ENCODE results near the gene GHRH.

The GHRH gene

GRCh38 chr20:37290158-37290810, 28.7 kb upstream of the GHRH start:
- no peak for DNase-seq (ENCODE audit: low read depth in 2 of 2)

DNA sequence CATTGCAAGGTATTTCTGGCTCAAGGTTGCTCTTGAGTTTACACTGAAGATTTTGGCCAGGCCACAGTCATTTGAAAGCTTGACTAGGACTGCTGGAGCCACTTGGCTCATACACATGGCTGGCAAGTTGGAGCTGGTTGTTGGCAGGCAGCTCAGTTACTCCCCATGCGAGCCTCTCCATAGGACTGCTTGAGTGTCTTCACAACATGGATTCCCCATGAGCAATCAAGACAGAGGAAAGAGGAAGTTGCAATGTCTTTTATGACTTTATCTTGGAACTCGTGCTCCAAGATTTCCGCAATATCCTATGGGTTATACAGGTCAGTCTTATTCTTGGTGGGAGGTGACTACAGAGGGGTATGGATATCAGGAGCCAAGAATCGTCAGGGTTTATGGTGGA, 26.5 kb upstream of the GHRH start:
- no peak for DNase-seq (ENCODE audit: low read depth in 2 of 2)

GRCh38 chr20:37285664-37286374, 24.2 kb upstream of the GHRH start:
- no peak for DNase-seq (ENCODE audit: low read depth in 2 of 2)

DNA sequence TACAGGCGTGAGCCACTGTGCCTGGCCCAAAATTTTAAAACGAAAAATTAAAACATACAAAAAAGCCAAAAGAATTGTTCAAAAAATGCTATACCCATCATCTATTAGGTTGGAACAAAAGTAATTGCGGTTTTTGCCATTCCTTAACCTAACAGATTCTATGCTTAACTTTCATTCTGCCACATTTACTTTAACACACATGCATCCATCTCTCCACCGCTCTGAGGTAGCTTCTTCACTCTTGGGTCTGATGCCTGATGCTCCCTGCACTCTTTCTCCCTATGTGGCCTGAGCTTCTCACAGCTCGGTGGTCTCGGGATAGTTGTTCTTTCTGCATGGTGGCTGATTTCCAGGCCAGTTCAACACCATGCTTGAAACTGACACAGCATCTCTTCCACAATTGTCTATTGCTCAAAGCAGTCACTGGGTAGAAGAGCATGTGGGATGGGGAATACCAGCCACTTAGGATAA, 23.1 kb upstream of the GHRH start:
- DNase-seq (ENCODE audit: low read depth in 2 of 2), result no peak

GRCh38 chr20:37283530-37284195, 22.0 kb upstream of the GHRH start:
- DNase-seq (ENCODE audit: low read depth in 2 of 2), result no peak

DNA sequence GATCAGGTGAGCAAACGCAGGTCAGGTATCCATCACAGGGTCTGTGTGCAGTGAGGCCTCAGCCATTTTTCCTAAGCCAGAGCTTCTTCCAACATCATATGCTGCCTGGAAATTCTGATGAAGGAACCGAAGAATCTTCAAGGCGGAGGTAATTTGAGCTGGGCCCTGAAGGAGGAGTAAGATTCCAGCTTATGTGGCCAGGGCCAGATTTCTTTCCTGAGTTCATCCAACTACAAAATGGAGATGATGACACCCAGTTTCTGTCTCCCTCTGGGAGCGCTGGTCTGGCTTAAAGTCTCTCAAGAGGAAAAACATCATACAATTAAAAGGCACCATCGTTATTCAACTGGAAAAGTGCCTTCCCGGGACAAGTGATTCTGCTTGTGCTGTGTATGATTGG, 20.9 kb upstream of the GHRH start:
- DNase-seq (ENCODE audit: low read depth in 2 of 2), result no peak

GRCh38 chr20:37280403-37280802, 18.8 kb upstream of the GHRH start:
- DNase-seq (ENCODE audit: low read depth in 2 of 2), result no peak

DNA sequence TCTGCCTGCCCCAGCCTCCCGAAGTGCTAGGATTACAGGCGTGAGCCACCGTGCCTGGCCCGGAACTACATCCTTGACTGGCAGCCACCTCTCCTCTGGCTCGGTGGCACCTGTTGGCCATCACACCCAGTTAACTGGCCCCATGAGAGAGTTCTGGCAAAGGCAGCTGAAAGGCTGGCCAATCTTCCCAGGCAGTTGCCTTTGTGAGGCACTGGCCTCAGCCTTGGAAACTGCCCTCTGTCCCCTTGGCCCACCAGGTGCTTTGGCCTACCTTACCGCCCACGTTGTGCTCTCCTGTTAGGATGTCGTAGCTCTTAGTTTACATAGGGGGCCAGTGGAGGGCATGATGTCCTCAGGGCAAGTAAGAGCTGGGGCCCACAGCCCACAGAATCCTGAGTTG, 18.2 kb upstream of the GHRH start:
- no peak for DNase-seq (ENCODE audit: low read depth in 2 of 2)

DNA sequence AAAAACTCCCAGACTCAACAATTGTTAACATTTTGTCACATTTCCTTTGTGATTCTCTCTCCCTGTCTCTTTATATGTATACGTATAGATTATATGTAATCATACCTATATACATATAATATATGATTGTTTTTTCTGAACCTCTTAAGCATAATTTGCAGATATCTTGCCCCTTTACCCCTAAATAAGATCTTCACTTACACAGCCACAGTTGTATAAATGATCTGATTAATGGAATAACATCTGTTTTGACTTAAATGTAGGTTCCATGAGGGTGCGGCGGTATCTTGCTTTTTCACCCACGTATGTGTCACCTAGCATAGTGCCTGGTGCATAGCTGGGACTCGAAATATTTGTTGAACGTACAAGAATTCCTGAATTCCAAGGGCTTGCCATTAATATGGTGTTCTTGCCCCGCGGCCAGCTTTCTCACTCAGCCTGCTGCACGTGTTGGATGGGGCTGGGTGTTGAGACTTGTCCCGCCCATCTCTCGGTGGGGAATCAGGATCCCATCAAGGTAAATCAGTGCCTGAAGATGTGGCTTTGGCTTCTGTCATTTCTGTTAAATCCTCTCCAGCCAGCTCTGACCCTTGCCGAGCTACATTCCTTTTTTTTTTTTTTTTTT, 17.5 kb upstream of the GHRH start:
- DNase-seq (ENCODE audit: low read depth in 2 of 2), result no peak

DNA sequence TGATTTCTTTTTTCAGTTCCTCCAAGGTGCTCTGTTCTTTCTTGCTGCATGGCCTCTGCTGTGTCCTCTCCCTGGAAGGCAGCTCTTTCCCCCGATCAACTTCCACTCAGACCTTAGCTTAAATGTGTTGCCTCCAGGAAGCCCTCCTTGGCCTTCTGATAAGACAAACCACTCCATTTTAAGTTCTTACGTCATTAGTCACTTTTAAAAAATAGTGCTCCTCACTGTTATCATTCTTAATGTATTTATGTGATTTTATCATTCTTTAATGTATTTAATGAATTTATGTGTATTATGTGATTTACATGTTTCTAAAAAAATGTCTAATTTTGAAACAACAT, 15.6 kb upstream of the GHRH start:
- no peak for DNase-seq (ENCODE audit: low read depth in 2 of 2)

DNA sequence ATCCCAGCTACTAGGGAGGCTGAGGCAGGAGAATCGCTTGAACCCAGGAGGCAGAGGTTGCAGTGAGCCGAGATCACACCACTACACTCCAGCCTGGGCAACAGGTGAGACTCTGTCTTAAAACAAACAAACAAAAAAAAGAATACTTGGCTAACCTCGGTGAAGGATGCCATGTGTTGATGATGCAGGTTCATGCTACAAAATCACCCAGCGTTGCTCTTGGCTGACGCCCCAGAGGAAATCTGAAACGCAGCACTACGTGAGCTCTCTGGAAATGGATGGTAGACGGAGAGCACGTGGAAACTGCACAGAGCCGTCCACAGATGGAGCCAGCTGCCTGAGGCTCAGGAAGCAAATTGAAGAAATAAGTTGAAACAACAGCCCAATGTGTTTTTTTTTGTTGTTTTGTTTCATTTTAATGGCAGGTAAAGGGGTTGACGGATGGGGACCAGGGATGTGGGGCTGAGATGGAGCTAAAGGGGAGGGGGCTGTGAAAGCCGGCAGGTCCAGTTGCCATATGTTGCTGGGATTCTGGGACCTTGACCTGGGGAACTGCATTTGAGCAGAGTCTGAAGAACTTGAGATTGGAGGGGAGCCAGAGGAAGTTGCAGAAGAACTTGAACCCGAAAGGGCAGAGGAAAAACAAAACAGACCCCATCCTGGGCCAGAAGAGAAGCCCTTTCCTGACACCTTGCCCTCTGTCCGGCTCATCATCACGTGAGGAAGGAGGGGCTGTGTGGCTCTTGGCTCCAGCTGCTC, 15.1 kb upstream of the GHRH start:
- no peak for DNase-seq (ENCODE audit: low read depth in 2 of 2)

DNA sequence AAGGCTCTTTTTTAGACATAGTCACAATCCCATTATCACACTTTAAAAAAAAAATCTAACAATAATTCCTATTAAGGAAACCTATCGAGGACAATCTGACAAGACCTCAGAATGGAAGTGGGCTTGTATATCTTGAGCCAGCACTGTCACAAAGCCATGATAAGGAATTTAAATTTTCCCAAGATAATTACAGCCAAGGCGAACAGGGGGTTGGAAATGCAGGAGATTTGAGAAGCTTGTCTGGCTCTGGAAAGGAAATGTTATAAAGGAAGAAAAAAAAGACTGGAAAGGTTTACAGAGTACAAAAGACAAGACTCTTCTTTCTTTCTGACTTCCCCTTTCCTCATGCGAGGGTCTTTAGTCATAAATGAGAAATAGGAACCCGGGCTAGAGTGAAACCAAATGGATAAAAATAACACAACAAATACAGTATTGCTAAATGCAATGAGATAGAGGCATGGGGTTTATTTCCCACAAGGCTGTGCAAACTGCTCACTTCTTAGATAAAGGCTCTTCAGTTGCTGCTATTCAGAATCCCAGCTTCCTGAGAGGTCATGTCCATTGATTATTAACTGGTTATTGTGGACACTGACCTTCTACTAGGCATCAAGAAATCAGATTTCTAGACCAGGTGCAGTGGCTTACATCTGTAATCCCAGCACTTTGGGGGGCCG, 13.4 kb upstream of the GHRH start:
- no peak for DNase-seq (ENCODE audit: low read depth in 2 of 2)

DNA sequence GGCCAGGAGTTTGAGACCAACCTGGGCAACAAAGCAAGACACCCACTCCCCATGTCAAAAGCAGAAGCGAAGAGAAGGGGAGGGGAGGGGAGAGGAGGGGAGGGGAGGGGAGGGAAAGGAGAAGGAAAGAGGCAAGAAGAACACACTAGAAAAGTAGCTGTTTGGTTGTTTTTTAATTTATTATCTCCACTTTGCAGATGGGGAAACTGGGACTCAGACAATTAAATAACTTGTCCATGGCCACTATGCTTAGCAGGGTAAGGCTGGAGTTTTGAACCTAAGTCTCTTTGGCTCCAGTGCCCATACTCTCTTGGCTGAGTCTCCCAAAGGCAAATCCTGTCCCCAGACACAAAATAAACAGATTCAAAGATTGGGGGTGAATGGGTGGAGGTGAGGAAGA, 12.4 kb upstream of the GHRH start:
- DNase-seq (ENCODE audit: low read depth in 2 of 2), result no peak

DNA sequence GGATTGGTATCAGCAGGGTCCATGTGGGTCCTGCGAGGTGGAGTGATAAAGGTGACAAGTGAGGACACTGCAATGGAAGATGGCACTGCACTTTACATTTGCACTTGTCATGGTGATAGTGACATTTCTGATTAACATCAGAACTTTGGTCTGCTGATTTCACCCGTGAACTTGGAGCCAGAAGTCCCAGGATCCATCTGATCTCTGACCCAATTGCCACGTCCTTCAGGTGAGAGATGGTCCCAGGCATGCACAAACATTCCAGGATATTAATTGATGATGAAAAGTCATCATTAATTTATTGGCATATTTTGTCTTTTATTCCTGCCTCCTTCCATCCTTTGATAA, 9.8 kb upstream of the GHRH start:
- DNase-seq (ENCODE audit: low read depth in 2 of 2), result no peak

GRCh38 chr20:37270576-37271420, 9.2 kb upstream of the GHRH start:
- no peak for DNase-seq (ENCODE audit: low read depth in 2 of 2)

DNA sequence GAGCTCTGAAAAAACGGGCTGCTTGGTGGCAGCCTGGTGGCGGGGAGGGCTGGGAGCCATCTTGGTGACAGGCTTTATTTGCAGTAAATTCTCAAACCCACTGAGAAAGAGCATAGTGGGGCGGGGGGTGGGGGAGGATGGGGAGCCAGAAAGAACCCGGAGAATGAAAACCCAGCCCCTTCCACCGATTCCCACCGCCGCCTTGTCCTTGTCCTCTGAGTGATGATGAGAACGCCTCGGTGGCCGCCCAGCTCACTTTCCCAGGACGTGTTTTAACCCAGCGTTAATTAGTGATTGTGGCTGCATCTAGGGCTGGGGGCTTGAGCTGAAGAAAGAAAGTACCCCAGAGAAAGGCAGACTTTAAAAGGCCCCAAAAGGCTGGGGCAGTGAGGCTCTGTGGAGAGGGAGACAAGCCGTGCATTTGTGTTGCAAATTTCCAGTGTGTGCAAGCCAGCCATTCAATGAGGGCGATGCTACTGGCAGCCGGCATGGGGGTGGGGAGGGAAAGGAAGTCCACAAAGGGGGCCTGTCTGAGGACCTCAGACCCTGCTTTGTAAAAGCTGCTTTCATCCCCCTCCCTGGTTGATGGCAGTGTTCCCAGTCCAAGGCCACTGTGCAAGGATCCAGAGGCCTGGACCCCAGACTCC, 6.2 kb upstream of the GHRH start:
- no peak for DNase-seq (ENCODE audit: low read depth in 2 of 2)

DNA sequence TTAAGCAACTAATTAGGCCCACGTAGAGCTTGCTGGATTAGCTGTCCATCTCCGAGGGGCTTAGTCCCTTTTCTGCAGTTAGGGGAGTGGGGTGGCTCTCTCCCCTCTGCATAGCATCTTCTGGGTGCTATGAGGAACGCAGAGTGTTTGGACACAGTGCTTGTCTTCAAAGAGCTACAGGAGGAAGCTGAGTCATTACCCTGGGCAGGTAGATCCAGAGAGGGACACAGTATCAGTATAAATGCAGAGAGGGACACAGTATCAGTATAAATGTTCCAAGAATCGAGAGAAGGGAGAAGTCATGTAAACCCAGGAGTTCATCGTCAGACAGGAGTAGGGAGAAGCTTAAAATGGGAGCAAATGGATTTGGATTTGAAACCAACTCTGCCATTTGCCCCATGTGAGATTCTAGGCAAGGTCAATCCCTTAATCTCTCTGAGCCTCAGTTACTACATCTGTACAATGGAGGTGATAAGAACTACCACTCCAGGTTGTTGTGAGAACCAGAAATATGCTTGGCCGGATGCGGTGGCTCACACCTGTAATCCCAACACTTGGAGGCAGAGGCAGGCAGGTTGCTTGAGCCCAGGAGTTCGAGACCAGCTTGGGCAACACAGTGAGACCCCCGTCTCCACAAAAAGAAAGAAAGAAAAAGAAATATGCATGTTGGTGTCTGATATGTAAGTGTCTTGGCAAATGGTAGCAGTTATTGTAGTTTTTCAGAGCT, 5.5 kb upstream of the GHRH start:
- no peak for DNase-seq (ENCODE audit: low read depth in 2 of 2)

GRCh38 chr20:37265152-37265551, 3.5 kb upstream of the GHRH start:
- DNase-seq (ENCODE audit: low read depth in 2 of 2), result peak; percentile 3 to 27

DNA sequence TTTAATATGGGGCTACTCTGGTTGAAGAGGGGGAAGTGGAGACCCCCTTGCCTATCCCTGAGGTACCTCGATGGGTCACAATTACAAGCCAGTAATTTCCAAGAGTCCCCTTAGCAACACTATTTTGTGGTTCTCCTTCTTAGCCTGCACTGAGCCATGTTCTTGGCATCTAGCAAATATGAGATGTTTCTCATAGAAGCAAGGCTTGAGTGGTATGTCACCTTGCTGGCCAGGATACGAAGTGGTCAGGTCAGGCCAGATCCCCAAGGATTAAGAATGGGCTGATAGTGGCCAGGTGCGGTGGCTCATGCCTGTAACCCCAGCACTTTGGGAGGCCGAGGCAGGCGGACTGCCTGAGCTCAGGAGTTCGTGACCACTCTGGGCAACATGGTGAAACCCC, 2.1 kb upstream of the GHRH start:
- DNase-seq (ENCODE audit: low read depth in 2 of 2), result no peak

Measured in stimulated activated CD8-positive, alpha-beta memory T cell treated with anti-CD3 and anti-CD28 coated beads, Interleukin-15, amount 100 ng/mL, for 48 hours (primary cell).